Measurements from ENCODE around the gene OTOA. TPM values are rescaled to one million over a fixed set of nuclear protein-coding genes. Genes with fewer than 3 reads are reported as not detected.
"Not testable (repeated sequence)": the region's sequence is repeated elsewhere in the genome, so short reads cannot be mapped to it uniquely, and the experiment has no call there.

OTOA gene
- total and polyA plus RNA-seq, 5 experiments from 2014 or later: 0.14 TPM; not detected in 4

- Mint-ChIP-seq H3K4me1 (peaks cover 14 to 70% (median 55%) of the 10 kb centered on the region in 4 donors), H3K36me3 (peaks cover 0 to 2% (median 0%) of the 10 kb centered on the region in 3 donors), H3K27me3 (no peaks in the 10 kb centered on the region), H3K9me3 (no peaks in the 10 kb centered on the region), H3K4me3 (peak overlapping the region in 3 of 10 donors; percentile 5 to 48 (median 36)), H3K27ac (peak overlapping the region in 7 of 10 donors; percentile 22 to 98 (median 94))
- ATAC-seq: no peak
- POLR2A ChIA-PET: interaction anchor here (0.6 kb wide), 1 partner anchor 124 kb away, joined by 3 read pairs; no protein-coding TSS in a partner anchor
- no peak for DNase-seq
Measured at GRCh38 chr16:21643785-21644184, 20.0 kb upstream of the OTOA start.

GRCh38 chr16:21644674-21645073 lies 19.1 kb upstream of the OTOA start:
- POLR2A ChIA-PET: interaction anchor here (1.5 to 4.7 kb wide), 3 partner anchors 13 to 547 kb away, joined by 3 to 40 read pairs (median 9); partner anchors contain the start of gene METTL9
- H3K36me3 Mint-ChIP-seq: peaks cover 0 to 2% (median 0%) of the 10 kb centered on the region in 3 donors
- no peaks in the 10 kb centered on the region for H3K9me3 Mint-ChIP-seq
- ATAC-seq (no peak), DNase-seq (no peak)
- peaks cover 15 to 69% (median 52%) of the 10 kb centered on the region in 4 donors for H3K4me1 Mint-ChIP-seq
- peak overlapping the region; percentile 68 to 88 (median 84) for H3K4me3 Mint-ChIP-seq
- peak overlapping the region; percentile 89 to 98 (median 96) for H3K27ac Mint-ChIP-seq
- no peaks in the 10 kb centered on the region for H3K27me3 Mint-ChIP-seq

GRCh38 chr16:21645261-21645721 lies 18.5 kb upstream of the OTOA start:
- Mint-ChIP-seq H3K4me1 (peaks cover 15 to 75% (median 52%) of the 10 kb centered on the region in 4 donors), H3K27ac (peak overlapping the region; percentile 89 to 98 (median 96)), H3K36me3 (peaks cover 0 to 2% (median 0%) of the 10 kb centered on the region in 3 donors), H3K4me3 (peak overlapping the region; percentile 68 to 88 (median 84)), H3K27me3 (no peaks in the 10 kb centered on the region), H3K9me3 (no peaks in the 10 kb centered on the region)
- DNase-seq (peak in 5 of 10 donors; percentile 8 to 74 (median 69)), ATAC-seq (peak; percentile 48 to 65)
- POLR2A ChIA-PET: interaction anchor here (0.7 to 4.7 kb wide), 7 partner anchors 12 to 547 kb away, joined by 3 to 40 read pairs (median 3); partner anchors contain the start of genes METTL9 and OTOA

GRCh38 chr16:21646091-21646490 lies 17.7 kb upstream of the OTOA start:
- Mint-ChIP-seq H3K4me3 (peak overlapping the region; percentile 68 to 88 (median 84)), H3K27me3 (no peaks in the 10 kb centered on the region), H3K27ac (peak overlapping the region; percentile 93 to 98 (median 96)), H3K4me1 (peaks cover 12 to 75% (median 51%) of the 10 kb centered on the region in 4 donors), H3K9me3 (no peaks in the 10 kb centered on the region), H3K36me3 (no peaks in the 10 kb centered on the region)
- no peak for DNase-seq
- ATAC-seq: no peak
- POLR2A ChIA-PET: interaction anchor here (0.8 to 4.7 kb wide), 8 partner anchors 11 to 546 kb away, joined by 3 to 40 read pairs (median 4); partner anchors contain the start of genes METTL9 and OTOA

GRCh38 chr16:21646721-21647561 lies 16.8 kb upstream of the OTOA start:
- no peaks in the 10 kb centered on the region for H3K9me3 Mint-ChIP-seq
- no peaks in the 10 kb centered on the region for H3K36me3 Mint-ChIP-seq
- peak overlapping the region; percentile 68 to 89 (median 84) for H3K4me3 Mint-ChIP-seq
- H3K27me3 Mint-ChIP-seq: no peaks in the 10 kb centered on the region
- ATAC-seq (peak; percentile 81 to 89), DNase-seq (peak in 9 of 10 donors; percentile 47 to 78 (median 69))
- peak overlapping the region; percentile 93 to 98 (median 96) for H3K27ac Mint-ChIP-seq
- H3K4me1 Mint-ChIP-seq: peaks cover 12 to 81% (median 52%) of the 10 kb centered on the region in 4 donors
- POLR2A ChIA-PET: interaction anchor here (0.9 to 4.7 kb wide), 5 partner anchors 14 to 49 kb away, joined by 3 to 40 read pairs (median 3); partner anchors contain the start of gene METTL9

GRCh38 chr16:21647562-21648164 lies 16.1 kb upstream of the OTOA start:
- Mint-ChIP-seq H3K27me3 (no peaks in the 10 kb centered on the region), H3K9me3 (no peaks in the 10 kb centered on the region), H3K36me3 (peaks cover 0 to 4% (median 0%) of the 10 kb centered on the region in 3 donors), H3K4me3 (peak overlapping the region in 9 of 10 donors; percentile 2 to 89 (median 68)), H3K27ac (peak overlapping the region; percentile 93 to 98 (median 96)), H3K4me1 (peaks cover 12 to 86% (median 54%) of the 10 kb centered on the region in 4 donors)
- POLR2A ChIA-PET: interaction anchor here (1.0 to 4.7 kb wide), 4 partner anchors 14 to 50 kb away, joined by 3 to 40 read pairs (median 4); partner anchors contain the start of gene METTL9
- DNase-seq (no peak), ATAC-seq (peak in 1 of 2 donors; percentile 7)

- DNase-seq, POLR2A ChIA-PET, ATAC-seq, H3K9me3 Mint-ChIP-seq, H3K27me3 Mint-ChIP-seq: not testable (repeated sequence)
- Mint-ChIP-seq H3K4me3 (peak overlapping the region in 1 of 10 donors; percentile 32), H3K36me3 (peaks cover 0 to 17% (median 0%) of the 10 kb centered on the region in 3 donors), H3K27ac (peak overlapping the region in 3 of 10 donors; percentile 18 to 94 (median 52)), H3K4me1 (peaks cover 11 to 89% (median 51%) of the 10 kb centered on the region in 4 donors)
Measured at GRCh38 chr16:21649826-21650406, 13.9 kb upstream of the OTOA start.

GRCh38 chr16:21650521-21650920 lies 13.2 kb upstream of the OTOA start:
- Mint-ChIP-seq H3K36me3 (peaks cover 0 to 23% (median 4%) of the 10 kb centered on the region in 3 donors), H3K27ac (peak overlapping the region in 4 of 10 donors; percentile 48 to 66 (median 66)), H3K4me3 (peak overlapping the region in 1 of 10 donors; percentile 33), H3K4me1 (peaks cover 10 to 87% (median 45%) of the 10 kb centered on the region in 4 donors), H3K9me3 (no peaks in the 10 kb centered on the region), H3K27me3 (no peaks in the 10 kb centered on the region)
- POLR2A ChIA-PET: no interaction called here
- no peak for ATAC-seq
- no peak for DNase-seq

GRCh38 chr16:21651515-21651914 lies 12.3 kb upstream of the OTOA start:
- Mint-ChIP-seq H3K4me3 (peak overlapping the region in 1 of 10 donors; percentile 57), H3K27ac (peak overlapping the region in 2 of 10 donors; percentile 65 to 76), H3K36me3 (peaks cover 0 to 33% (median 5%) of the 10 kb centered on the region in 3 donors), H3K4me1 (peaks cover 12 to 84% (median 36%) of the 10 kb centered on the region in 4 donors), H3K27me3 (no peaks in the 10 kb centered on the region), H3K9me3 (no peaks in the 10 kb centered on the region)
- POLR2A ChIA-PET: no interaction called here
- DNase-seq (no peak), ATAC-seq (no peak)

- peaks cover 10 to 84% (median 35%) of the 10 kb centered on the region in 4 donors for H3K4me1 Mint-ChIP-seq
- no peaks in the 10 kb centered on the region for H3K9me3 Mint-ChIP-seq
- H3K27me3 Mint-ChIP-seq: no peaks in the 10 kb centered on the region
- POLR2A ChIA-PET: no interaction called here
- ATAC-seq: no peak
- H3K36me3 Mint-ChIP-seq: peaks cover 0 to 38% (median 7%) of the 10 kb centered on the region in 3 donors
- H3K27ac Mint-ChIP-seq: peak within 1 kb of the TSS in 2 of 10 donors; percentile 70 to 76
- DNase-seq: no peak
- peak within 1 kb of the TSS in 1 of 10 donors; percentile 57 for H3K4me3 Mint-ChIP-seq
Measured at GRCh38 chr16:21652453-21652852, 11.3 kb upstream of the OTOA start, which contains the start of gene IGSF6. Gene IGSF6, minus strand, starts transcription at chr16:21652608. Its CDS starts 10 bp downstream, at chr16:21652598.

GRCh38 chr16:21653571-21653970 lies 10.2 kb upstream of the OTOA start:
- peak overlapping the region in 3 of 10 donors; percentile 44 to 70 (median 65) for H3K27ac Mint-ChIP-seq
- no peak for ATAC-seq
- no peaks in the 10 kb centered on the region for H3K27me3 Mint-ChIP-seq
- H3K9me3 Mint-ChIP-seq: no peaks in the 10 kb centered on the region
- peaks cover 6 to 82% (median 33%) of the 10 kb centered on the region in 4 donors for H3K4me1 Mint-ChIP-seq
- DNase-seq: no peak
- H3K36me3 Mint-ChIP-seq: peaks cover 0 to 42% (median 7%) of the 10 kb centered on the region in 3 donors
- H3K4me3 Mint-ChIP-seq: no peak overlapping the region
- POLR2A ChIA-PET: interaction anchor here (0.7 kb wide), 2 partner anchors 15 to 44 kb away, joined by 5 to 6 read pairs; no protein-coding TSS in a partner anchor

Data from naive thymus-derived CD8-positive, alpha-beta T cell (primary cell).